GM21360 (cell line): ENCODE results near the gene AUTS2.

Experiments used
- ATAC-seq: cut with Tn5 transposase; IDR thresholded peaks from one replicate; pipeline ENCODE4 v1.9.1; 2021; ENCODE audit warnings: mild to moderate bottlenecking, moderate library complexity; ENCODE audit not compliant: unreplicated experiment

Gene AUTS2

GRCh38 chr7:70573696-70574095 lies 975.4 kb downstream of the AUTS2 start:
- no peak for ATAC-seq

DNA sequence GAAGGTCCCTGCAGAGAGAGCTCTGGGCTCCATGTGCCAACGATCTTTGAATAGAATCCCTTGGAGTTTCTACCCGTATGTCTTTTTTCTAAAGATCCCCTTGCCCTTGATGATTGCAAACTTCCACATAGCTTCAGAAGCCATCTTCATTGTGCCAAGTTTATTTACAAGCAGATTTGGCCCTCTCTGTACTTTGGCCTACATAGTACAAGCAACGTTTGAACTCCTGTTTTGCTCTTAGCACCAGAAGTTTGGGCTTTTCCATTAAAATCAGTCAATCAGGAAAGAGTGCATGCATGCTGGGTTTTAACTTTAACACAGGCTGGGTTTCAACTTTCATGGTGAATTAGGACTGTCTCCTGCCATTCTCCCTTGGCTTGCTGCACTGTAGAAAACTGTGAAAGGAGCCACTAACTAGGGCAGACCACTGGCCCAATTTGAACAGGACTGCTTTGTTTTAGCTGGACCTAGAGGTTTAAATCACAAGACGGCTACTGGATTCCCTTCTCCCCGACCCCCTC lies 976.1 kb downstream of the AUTS2 start:
- no peak for ATAC-seq

DNA sequence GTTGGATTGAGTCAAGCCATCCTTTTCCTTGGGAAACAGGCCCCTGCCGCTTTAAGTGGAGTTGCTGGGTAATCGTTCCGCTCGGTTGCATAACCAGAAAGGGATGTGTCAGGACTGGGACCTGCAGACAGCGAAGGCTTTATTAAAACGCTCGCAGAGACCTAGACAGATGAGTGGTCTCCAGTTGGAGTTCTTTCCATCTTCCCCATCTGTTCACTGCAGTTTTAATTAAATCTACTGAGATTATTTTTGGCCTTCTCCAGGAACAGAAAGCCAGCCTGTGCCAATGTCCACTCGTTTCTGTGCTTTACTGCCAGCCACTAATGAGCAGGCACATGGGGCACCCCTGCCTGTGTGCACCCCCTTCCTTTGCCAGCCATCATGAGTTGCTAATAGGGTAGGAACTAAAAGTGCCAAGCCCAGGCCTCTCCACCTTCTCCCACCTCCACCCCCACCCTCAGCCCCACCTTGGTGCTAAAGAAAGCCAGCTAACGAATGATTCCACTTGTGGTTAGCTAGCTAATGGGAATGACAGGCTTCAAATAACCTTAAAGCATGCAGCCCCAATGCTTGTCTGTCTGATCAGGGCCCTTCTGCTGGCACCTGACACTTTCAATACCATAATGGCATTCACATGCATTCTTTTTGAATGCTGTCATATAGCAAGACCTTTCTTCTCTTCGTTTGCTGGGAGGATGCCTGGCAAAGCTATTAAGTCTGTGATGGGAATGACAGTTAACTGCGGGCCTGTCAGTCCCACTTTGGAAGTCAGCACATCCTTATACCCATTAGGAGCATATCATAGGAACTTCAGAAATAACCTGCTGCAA lies 976.9 kb downstream of the AUTS2 start:
- no peak for ATAC-seq

GRCh38 chr7:70577078-70577477 lies 978.8 kb downstream of the AUTS2 start:
- no peak for ATAC-seq

DNA sequence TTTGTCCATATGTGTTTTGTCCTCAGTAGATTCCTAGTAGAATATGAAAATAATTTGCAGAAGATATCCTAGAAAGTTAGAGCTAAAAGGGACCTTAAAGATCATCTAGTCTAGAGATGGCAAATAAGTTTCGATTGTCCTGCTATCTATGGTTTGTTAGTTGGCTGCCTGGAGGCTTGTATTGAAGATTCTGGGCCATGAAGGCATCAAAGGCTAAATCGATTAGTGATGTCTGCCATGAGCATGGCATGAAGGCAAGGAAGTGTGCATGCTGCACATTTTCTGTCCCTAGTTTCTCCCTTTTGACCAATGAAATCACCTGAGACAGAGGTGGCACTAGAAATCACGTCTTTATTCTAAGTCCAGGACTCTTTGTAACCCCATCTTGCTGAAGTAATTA lies 979.9 kb downstream of the AUTS2 start:
- ATAC-seq: no peak

- ATAC-seq: no peak
Measured at GRCh38 chr7:70579397-70580097, 981.3 kb downstream of the AUTS2 start.

DNA sequence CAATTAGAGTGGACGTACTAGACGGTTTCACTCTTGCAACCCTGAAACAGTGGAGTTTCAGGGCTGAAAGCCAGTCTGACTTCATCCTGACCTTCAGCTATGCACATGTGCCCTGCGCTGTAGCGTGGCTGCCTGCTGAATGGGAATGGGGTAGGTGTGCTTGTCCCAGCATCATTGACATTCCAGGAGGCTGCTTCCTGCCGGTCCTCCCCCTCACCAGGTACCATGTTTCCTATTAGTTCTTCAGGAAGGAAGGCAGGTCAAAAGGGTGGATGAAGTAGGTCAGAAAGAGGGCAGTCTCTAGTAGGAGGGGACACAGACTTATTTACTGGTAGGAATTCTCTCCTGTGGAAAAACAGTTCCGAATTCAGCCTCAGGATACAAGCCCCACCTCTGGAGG lies 981.9 kb downstream of the AUTS2 start:
- ATAC-seq: no peak

GRCh38 chr7:70582927-70583895 lies 984.9 kb downstream of the AUTS2 start:
- ATAC-seq: no peak

- no peak for ATAC-seq
Measured at GRCh38 chr7:70583965-70584883, 985.9 kb downstream of the AUTS2 start.

GRCh38 chr7:70585071-70585470 lies 986.8 kb downstream of the AUTS2 start:
- ATAC-seq: no peak

DNA sequence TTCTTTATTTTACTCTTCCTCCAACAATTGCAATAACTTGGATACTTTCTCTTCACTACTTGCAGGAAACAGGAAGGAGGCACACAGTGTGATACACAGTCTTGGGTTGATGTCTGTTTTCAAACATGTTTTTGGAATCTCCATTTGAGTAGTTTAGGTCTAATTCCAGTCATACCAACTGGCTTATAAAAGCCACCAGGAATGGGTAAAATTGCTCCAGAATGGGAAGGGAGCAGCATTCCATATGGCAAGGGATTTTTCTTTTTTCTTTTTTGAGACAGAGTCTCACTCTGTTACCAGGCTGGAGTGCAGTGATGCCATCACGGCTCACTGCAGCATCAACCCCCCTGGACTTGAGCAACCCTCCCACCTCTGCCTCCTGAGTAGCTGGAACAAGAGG lies 988.5 kb downstream of the AUTS2 start:
- ATAC-seq: no peak

DNA sequence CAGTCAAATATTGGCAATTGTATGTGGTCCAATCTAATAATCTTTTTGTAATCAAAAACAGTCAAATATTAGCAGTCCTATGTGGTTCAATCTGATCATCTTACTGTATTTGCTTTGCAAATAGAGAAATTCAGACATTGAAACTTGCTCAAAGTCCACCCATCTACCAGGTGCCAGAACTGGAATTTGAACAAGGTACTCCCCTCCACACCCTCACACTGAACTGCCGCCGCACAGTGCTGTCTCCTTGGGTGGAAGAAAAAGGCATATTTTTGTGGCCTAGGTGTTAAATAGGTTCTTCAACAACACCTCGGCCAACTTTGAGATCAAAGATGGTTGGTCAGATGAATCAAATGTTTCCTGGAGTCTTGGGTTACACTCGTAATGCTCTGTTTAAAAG lies 989.5 kb downstream of the AUTS2 start:
- no peak for ATAC-seq

- ATAC-seq: no peak
Measured at GRCh38 chr7:70588191-70588921, 990.1 kb downstream of the AUTS2 start.

DNA sequence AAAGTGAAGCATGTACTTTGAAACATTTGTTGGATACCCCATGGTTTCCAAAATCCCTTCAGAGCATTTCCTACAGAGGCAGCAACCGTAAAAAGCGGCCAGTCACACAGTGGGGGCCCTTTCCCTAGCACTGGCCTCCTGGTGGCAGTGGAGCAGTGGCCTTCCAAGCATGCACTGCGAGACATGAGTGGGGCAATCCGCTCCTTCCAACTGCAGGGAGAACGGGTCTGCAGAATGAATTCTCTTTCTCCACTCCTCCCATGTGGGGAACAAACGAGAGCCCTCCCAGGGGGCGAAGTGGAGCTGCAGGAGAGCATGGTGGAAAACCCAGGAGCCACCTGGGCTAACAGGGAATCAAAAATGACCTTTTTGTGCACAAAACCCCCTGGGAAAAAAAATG lies 990.7 kb downstream of the AUTS2 start:
- ATAC-seq: no peak

DNA sequence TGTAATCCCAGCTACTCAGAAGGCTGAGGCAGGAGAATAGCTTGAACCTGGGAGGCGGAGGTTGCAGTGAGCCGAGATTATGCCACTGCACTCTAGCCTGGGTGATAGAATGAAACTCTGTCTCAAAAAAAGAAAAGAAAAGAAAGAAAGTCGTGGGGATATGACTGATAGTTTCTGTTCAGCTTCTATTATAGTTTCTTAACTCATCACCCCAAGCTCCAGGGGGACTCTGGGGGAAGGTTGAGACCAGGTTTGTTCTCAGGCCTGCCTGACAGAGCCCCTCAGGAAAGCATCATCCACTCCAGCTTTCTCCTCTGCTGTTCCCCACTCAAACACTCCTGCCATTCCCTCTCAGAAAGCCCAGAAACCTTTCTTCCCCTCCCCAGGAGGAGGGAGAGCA lies 991.3 kb downstream of the AUTS2 start:
- ATAC-seq: no peak

GRCh38 chr7:70590126-70590854 lies 992.0 kb downstream of the AUTS2 start:
- ATAC-seq: no peak

DNA sequence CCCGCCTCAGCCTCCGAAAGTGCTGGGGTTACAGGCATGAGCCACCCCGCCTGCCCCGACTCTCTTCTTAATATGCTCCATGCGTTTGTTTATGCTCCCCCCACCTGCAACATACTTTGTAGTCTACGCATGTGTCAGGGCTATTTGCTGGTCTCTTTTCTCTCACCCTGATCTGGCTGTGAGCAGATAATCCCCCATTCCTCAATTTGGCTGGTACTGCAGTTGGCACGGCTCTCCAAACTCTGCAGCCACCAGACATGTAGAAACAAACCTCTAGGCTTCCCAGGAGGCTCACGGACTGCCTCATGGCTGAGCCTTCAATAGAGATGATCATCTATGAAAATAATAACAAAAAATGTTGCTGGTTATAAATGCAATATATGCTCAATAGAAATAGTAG lies 993.4 kb downstream of the AUTS2 start:
- no peak for ATAC-seq

- ATAC-seq: no peak
Measured at GRCh38 chr7:70592171-70592570, 993.9 kb downstream of the AUTS2 start.

- no peak for ATAC-seq
Measured at GRCh38 chr7:70594170-70594569, 995.9 kb downstream of the AUTS2 start.
